Dendritic cell treated with granulocyte-macrophage colony-stimulating factor and Interleukin-4, amounts not matched to agents 40 ng/mL and 50 ng/mL, for 4 days (primary cell): ENCODE data around the gene RASSF9.

ENCODE experiments used
- H3K27ac Mint-ChIP-seq: one replicate; pipeline ENCODE4 v1.8.0; 2022; ENCODE audit warnings: mild to moderate bottlenecking, mixed read lengths
- H3K27me3 Mint-ChIP-seq: one replicate; pipeline ENCODE4 v1.8.0; 2022; ENCODE audit warnings: mild to moderate bottlenecking, mixed read lengths
- H3K36me3 Mint-ChIP-seq: one replicate; pipeline ENCODE4 v1.8.0; 2022; ENCODE audit warnings: low read depth, mixed read lengths
- H3K4me1 Mint-ChIP-seq: one replicate; pipeline ENCODE4 v1.8.0; 2022; ENCODE audit warnings: low read depth, mixed read lengths
- H3K4me3 Mint-ChIP-seq: one replicate; pipeline ENCODE4 v1.8.0; 2022; ENCODE audit warnings: mild to moderate bottlenecking, moderate library complexity, mixed read lengths
- H3K9me3 Mint-ChIP-seq: one replicate; pipeline ENCODE4 v1.8.0; 2022; ENCODE audit warnings: mixed read lengths
- intact Hi-C: fragments of 100-400 bp; cut with micrococcal nuclease; formaldehyde crosslinking; loops from one replicate; pipeline ENCODE4 v1.15.0; 2022

Gene RASSF9

GRCh38 chr12:85836197-85837090 lies at the start of gene RASSF9:
RASSF9 (minus strand) TSS chr12:85836409; CDS start chr12:85836201, 208 bp downstream.
- H3K36me3 Mint-ChIP-seq: no peaks in the 10 kb centered on the region
- H3K4me3 Mint-ChIP-seq: no peak within 1 kb of the TSS
- no peaks in the 10 kb centered on the region for H3K9me3 Mint-ChIP-seq
- peaks cover 9% of the 10 kb centered on the region for H3K4me1 Mint-ChIP-seq
- intact Hi-C loops: no loop called here
- H3K27me3 Mint-ChIP-seq: peaks cover 3% of the 10 kb centered on the region
- no peak within 1 kb of the TSS for H3K27ac Mint-ChIP-seq

- Mint-ChIP-seq H3K27me3 (no peaks in the 10 kb centered on the region), H3K4me3 (no peak overlapping the region), H3K4me1 (no peaks in the 10 kb centered on the region), H3K36me3 (no peaks in the 10 kb centered on the region), H3K27ac (no peak overlapping the region), H3K9me3 (no peaks in the 10 kb centered on the region)
- intact Hi-C loops: no loop called here
These were observed 47.6 kb upstream of the RASSF9 start for GRCh38 chr12:85883763-85884162.

- Mint-ChIP-seq H3K27me3 (no peaks in the 10 kb centered on the region), H3K27ac (no peak overlapping the region), H3K9me3 (no peaks in the 10 kb centered on the region), H3K4me3 (no peak overlapping the region), H3K36me3 (no peaks in the 10 kb centered on the region), H3K4me1 (no peaks in the 10 kb centered on the region)
- intact Hi-C loops: no loop called here
These were observed 41.2 kb upstream of the RASSF9 start for GRCh38 chr12:85877459-85877858.

- Mint-ChIP-seq H3K36me3 (no peaks in the 10 kb centered on the region), H3K9me3 (no peaks in the 10 kb centered on the region), H3K27ac (no peak within 1 kb of the TSS), H3K4me3 (no peak within 1 kb of the TSS), H3K27me3 (no peaks in the 10 kb centered on the region), H3K4me1 (no peaks in the 10 kb centered on the region)
- intact Hi-C loops: no loop called here
These were observed 37.8 kb upstream of the RASSF9 start, which contains the start of gene NTS for GRCh38 chr12:85874031-85874461. NTS (plus strand) TSS chr12:85874295; CDS start chr12:85874404, 109 bp downstream.

- Mint-ChIP-seq H3K4me1 (no peaks in the 10 kb centered on the region), H3K36me3 (no peaks in the 10 kb centered on the region), H3K27me3 (no peaks in the 10 kb centered on the region), H3K9me3 (no peaks in the 10 kb centered on the region), H3K4me3 (no peak overlapping the region), H3K27ac (no peak overlapping the region)
- intact Hi-C loops: no loop called here
These were observed 36.4 kb upstream of the RASSF9 start for GRCh38 chr12:85872497-85873091.

- intact Hi-C loops: loop anchor here (1.0 kb wide), 2 partner anchors 399 to 442 kb away; no protein-coding TSS in a partner anchor
- no peaks in the 10 kb centered on the region for H3K27me3 Mint-ChIP-seq
- no peaks in the 10 kb centered on the region for H3K9me3 Mint-ChIP-seq
- H3K4me1 Mint-ChIP-seq: no peaks in the 10 kb centered on the region
- H3K4me3 Mint-ChIP-seq: no peak overlapping the region
- H3K36me3 Mint-ChIP-seq: no peaks in the 10 kb centered on the region
- H3K27ac Mint-ChIP-seq: no peak overlapping the region
These were observed 31.0 kb upstream of the RASSF9 start for GRCh38 chr12:85866986-85867776.

- Mint-ChIP-seq H3K27me3 (no peaks in the 10 kb centered on the region), H3K27ac (no peak overlapping the region), H3K4me3 (no peak overlapping the region), H3K9me3 (no peaks in the 10 kb centered on the region), H3K36me3 (no peaks in the 10 kb centered on the region), H3K4me1 (no peaks in the 10 kb centered on the region)
- intact Hi-C loops: no loop called here
These were observed 29.7 kb upstream of the RASSF9 start for GRCh38 chr12:85865890-85866289.

GRCh38 chr12:85856966-85857365 lies 20.8 kb upstream of the RASSF9 start:
- no peaks in the 10 kb centered on the region for H3K9me3 Mint-ChIP-seq
- no peaks in the 10 kb centered on the region for H3K4me1 Mint-ChIP-seq
- H3K4me3 Mint-ChIP-seq: no peak overlapping the region
- H3K27ac Mint-ChIP-seq: no peak overlapping the region
- H3K27me3 Mint-ChIP-seq: no peaks in the 10 kb centered on the region
- intact Hi-C loops: no loop called here
- no peaks in the 10 kb centered on the region for H3K36me3 Mint-ChIP-seq

- Mint-ChIP-seq H3K27ac (no peak overlapping the region), H3K9me3 (no peaks in the 10 kb centered on the region), H3K4me1 (no peaks in the 10 kb centered on the region), H3K27me3 (no peaks in the 10 kb centered on the region), H3K4me3 (no peak overlapping the region), H3K36me3 (no peaks in the 10 kb centered on the region)
- intact Hi-C loops: no loop called here
These were observed 19.1 kb upstream of the RASSF9 start for GRCh38 chr12:85855305-85855704.

GRCh38 chr12:85849344-85849743 lies 13.1 kb upstream of the RASSF9 start:
- no peaks in the 10 kb centered on the region for H3K4me1 Mint-ChIP-seq
- no peaks in the 10 kb centered on the region for H3K9me3 Mint-ChIP-seq
- no peaks in the 10 kb centered on the region for H3K27me3 Mint-ChIP-seq
- no peaks in the 10 kb centered on the region for H3K36me3 Mint-ChIP-seq
- intact Hi-C loops: no loop called here
- H3K27ac Mint-ChIP-seq: no peak overlapping the region
- no peak overlapping the region for H3K4me3 Mint-ChIP-seq

GRCh38 chr12:85843606-85844310 lies 7.5 kb upstream of the RASSF9 start:
- Mint-ChIP-seq H3K27me3 (no peaks in the 10 kb centered on the region), H3K4me1 (no peaks in the 10 kb centered on the region), H3K27ac (no peak overlapping the region), H3K4me3 (no peak overlapping the region), H3K9me3 (no peaks in the 10 kb centered on the region), H3K36me3 (no peaks in the 10 kb centered on the region)
- intact Hi-C loops: no loop called here

- no peak overlapping the region for H3K27ac Mint-ChIP-seq
- H3K4me3 Mint-ChIP-seq: no peak overlapping the region
- no peaks in the 10 kb centered on the region for H3K36me3 Mint-ChIP-seq
- H3K9me3 Mint-ChIP-seq: no peaks in the 10 kb centered on the region
- H3K4me1 Mint-ChIP-seq: peaks cover 9% of the 10 kb centered on the region
- H3K27me3 Mint-ChIP-seq: peaks cover 3% of the 10 kb centered on the region
- intact Hi-C loops: no loop called here
These were observed 598 bp downstream of the RASSF9 start for GRCh38 chr12:85835426-85836196.

GRCh38 chr12:85834378-85834777 lies 1.8 kb downstream of the RASSF9 start:
- Mint-ChIP-seq H3K9me3 (no peaks in the 10 kb centered on the region), H3K4me1 (peaks cover 9% of the 10 kb centered on the region), H3K27me3 (peaks cover 3% of the 10 kb centered on the region), H3K4me3 (no peak overlapping the region), H3K36me3 (no peaks in the 10 kb centered on the region), H3K27ac (no peak overlapping the region)
- intact Hi-C loops: no loop called here
